GM21515 (cell line): ENCODE measurements around the gene CARM1.

Experiments used
- ATAC-seq: cut with Tn5 transposase; IDR thresholded peaks from one replicate; pipeline ENCODE4 v1.9.1; 2021; ENCODE audit not compliant: unreplicated experiment

Gene CARM1

GRCh38 chr19:10968527-10969135 is 97.3 kb downstream of the CARM1 start:
- ATAC-seq = no peak

- no peak for ATAC-seq
These were observed 99.9 kb downstream of the CARM1 start for GRCh38 chr19:10971107-10971726.
